ENCODE data around the gene PTCD1.

PTCD1 gene, protein sequence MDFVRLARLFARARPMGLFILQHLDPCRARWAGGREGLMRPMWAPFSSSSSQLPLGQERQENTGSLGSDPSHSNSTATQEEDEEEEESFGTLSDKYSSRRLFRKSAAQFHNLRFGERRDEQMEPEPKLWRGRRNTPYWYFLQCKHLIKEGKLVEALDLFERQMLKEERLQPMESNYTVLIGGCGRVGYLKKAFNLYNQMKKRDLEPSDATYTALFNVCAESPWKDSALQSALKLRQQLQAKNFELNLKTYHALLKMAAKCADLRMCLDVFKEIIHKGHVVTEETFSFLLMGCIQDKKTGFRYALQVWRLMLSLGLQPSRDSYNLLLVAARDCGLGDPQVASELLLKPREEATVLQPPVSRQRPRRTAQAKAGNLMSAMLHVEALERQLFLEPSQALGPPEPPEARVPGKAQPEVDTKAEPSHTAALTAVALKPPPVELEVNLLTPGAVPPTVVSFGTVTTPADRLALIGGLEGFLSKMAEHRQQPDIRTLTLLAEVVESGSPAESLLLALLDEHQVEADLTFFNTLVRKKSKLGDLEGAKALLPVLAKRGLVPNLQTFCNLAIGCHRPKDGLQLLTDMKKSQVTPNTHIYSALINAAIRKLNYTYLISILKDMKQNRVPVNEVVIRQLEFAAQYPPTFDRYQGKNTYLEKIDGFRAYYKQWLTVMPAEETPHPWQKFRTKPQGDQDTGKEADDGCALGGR
- 4.5 to 6.4 (median 5.6) reads per million in 3 donors for total RNA-seq

DNA sequence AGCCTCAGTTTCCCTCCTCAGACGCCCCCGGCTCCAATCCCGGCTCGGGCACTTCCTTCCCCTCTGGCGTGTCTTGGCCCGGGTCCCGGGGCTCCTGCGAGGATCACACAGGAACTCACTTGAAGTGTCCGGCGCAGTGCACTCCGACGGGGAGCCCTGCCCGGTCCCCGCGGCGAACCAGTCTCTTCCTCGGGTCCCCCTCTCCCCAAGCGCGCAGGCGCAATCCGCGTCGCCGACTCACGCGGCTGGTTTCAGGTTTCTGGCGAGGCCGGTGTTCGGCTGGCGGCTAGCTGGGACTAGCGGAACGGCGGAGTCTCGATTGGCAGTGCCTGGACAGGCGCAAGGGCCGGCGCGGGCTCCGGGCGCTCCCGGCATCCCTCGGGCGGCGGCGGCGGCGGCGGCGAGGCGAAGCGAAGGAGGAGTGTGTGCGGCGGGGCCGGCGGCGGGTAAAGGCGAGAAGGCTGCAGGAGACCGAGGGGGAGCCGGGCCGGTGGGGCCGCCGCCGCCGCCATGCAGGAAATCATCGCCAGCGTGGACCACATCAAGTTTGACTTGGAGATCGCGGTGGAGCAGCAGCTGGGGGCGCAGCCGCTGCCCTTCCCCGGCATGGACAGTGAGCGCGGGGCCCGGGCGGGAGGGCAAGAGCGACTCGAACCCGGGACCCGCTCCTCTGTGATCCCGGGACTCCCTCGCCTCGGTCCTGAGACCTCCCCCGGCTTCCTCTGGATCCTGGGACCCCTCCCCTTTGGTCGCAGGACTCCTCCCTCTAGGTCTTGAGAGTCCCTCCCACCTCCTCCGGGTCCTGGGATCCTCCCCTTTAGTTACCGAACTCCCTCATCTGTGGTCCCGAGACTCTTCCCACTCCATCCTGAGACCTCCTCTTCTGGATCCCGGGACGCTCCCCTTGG, at the start of gene PTCD1, which contains the start of gene CPSF4:
Gene PTCD1 (minus strand): TSS at position 226 of the 908 bp plus-strand sequence. CDS start 3,556 bp downstream, outside the sequence.
Gene CPSF4 (plus strand): TSS at position 371 of the 908 bp plus-strand sequence. CDS start 140 bp downstream, at position 511.
- no peaks in the 10 kb centered on the region for H3K9me3 ChIP-seq (ENCODE audit: control insufficient read depth, low read length)
- peaks cover 10% of the 10 kb centered on the region for H3K36me3 ChIP-seq (ENCODE audit: control insufficient read depth, insufficient read depth, low read length)
- peak; percentile 73 to 76 (median 74) for DNase-seq
- H3K27ac ChIP-seq (ENCODE audit: insufficient read depth, low read length, poor library complexity, severe bottlenecking) = peak within 1 kb of the TSS; percentile 65
- H3K4me3 ChIP-seq (ENCODE audit: insufficient read depth, low read depth, low read length, poor library complexity, severe bottlenecking) = peak within 1 kb of the TSS; percentile 81
- H3K27me3 ChIP-seq (replicated peaks; ENCODE audit: control insufficient read depth, insufficient read depth, low read length, poor library complexity, severe bottlenecking) = no peaks in the 10 kb centered on the region
- peaks cover 9% of the 10 kb centered on the region for H3K4me1 ChIP-seq (ENCODE audit: control insufficient read depth, insufficient read depth, low read length, poor library complexity, severe bottlenecking)

DNA sequence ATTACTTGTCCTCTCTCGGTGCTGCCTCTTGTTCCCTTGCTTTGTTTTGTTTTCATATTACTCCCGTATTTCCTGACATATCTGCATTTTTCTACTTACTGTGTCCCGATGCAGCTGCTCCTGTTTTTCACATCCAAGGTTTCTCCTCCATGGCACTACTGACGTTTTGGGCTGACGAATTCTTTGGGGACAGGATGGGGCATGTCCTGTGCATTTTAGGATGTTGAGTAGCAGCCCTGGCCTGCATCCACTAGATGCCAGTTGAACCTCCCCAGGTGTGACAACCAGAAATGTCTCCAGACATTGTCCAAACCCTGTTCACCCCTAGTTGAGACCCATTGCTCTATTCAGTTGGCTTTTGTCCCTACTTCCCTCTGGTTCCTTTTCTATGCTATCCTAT, 46.5 kb upstream of the PTCD1 start:
- no peak for DNase-seq
- no peaks in the 10 kb centered on the region for H3K27me3 ChIP-seq (replicated peaks; ENCODE audit: control insufficient read depth, insufficient read depth, low read length, poor library complexity, severe bottlenecking)
- no peaks in the 10 kb centered on the region for H3K9me3 ChIP-seq (ENCODE audit: control insufficient read depth, low read length)
- H3K36me3 ChIP-seq (ENCODE audit: control insufficient read depth, insufficient read depth, low read length) = no peaks in the 10 kb centered on the region
- no peak overlapping the region for H3K4me3 ChIP-seq (ENCODE audit: insufficient read depth, low read depth, low read length, poor library complexity, severe bottlenecking)
- H3K27ac ChIP-seq (ENCODE audit: insufficient read depth, low read length, poor library complexity, severe bottlenecking) = no peak overlapping the region
- no peaks in the 10 kb centered on the region for H3K4me1 ChIP-seq (ENCODE audit: control insufficient read depth, insufficient read depth, low read length, poor library complexity, severe bottlenecking)

DNA sequence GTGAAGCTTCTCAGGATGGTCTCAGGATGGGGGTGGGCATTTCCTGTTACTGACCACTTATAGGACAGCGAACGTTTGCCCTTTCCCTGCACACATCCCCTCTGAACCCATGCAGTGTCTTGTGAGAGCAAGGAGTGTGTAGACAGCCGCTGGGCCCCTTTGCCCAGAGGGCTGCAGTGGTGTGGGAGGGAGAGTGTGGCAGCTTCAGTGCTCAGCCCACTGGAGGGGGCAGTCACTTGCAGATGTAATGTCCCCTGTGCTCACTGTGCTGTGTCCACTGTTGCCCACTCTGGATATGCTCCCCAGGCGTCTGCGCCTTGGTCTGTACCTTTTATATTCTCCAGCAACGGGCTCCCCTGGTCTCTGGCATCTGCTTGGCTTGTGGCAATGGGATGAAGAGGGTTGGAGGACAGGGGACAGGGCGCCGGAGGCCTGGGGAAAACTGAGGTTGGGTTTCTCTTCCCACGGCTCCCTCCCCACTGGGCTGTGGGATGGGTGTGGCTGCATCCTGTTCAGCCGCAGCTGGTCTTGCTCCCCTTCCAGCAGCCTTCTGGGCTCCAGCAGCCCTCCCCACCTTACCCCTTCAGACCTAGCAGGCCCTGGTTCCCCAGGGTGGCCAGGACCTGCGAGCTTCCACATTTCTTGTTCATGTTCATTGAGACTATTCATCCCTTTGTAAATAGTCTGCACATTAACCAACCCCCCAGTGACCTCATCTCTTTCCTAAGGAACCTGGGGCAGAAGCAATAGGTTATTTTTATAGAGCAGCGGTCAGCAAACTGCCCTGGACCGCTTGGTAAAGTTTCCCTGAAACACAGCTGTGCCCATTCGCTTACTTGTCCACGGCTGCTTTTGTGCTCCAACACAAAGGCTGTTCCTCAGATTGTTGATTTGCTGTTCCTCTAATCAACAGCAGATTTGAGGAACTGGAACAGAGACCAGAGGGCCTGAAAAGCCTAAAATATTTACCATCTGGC, 40.2 kb upstream of the PTCD1 start:
- no peak for DNase-seq
- Histone ChIP-seq H3K4me1 (ENCODE audit: control insufficient read depth, insufficient read depth, low read length, poor library complexity, severe bottlenecking) (peaks cover 14% of the 10 kb centered on the region), H3K9me3 (ENCODE audit: control insufficient read depth, low read length) (no peaks in the 10 kb centered on the region), H3K27me3 (replicated peaks; ENCODE audit: control insufficient read depth, insufficient read depth, low read length, poor library complexity, severe bottlenecking) (no peaks in the 10 kb centered on the region), H3K27ac (ENCODE audit: insufficient read depth, low read length, poor library complexity, severe bottlenecking) (no peak overlapping the region), H3K4me3 (ENCODE audit: insufficient read depth, low read depth, low read length, poor library complexity, severe bottlenecking) (no peak overlapping the region), H3K36me3 (ENCODE audit: control insufficient read depth, insufficient read depth, low read length) (no peaks in the 10 kb centered on the region)

DNA sequence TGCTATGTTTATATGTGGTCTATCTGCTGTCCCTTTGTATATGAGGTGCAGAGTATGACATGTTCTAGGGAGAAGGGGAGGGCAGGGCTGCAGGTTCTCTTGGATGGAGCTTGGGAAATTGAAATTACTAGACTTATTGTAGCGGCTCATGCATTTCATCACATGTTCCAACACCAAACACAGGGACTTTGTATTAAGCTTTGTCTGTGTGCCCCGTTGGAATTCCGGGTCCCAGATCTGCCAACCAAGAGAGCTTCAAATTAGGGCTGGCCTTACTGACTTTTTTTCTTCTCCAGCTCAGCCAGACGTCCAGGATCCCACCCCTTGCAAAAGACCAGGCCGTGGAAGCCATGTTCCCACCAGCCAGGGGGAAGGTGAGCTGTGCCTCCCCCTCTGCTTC, 37.5 kb upstream of the PTCD1 start:
- no peaks in the 10 kb centered on the region for H3K36me3 ChIP-seq (ENCODE audit: control insufficient read depth, insufficient read depth, low read length)
- H3K27ac ChIP-seq (ENCODE audit: insufficient read depth, low read length, poor library complexity, severe bottlenecking) = no peak overlapping the region
- peaks cover 14% of the 10 kb centered on the region for H3K4me1 ChIP-seq (ENCODE audit: control insufficient read depth, insufficient read depth, low read length, poor library complexity, severe bottlenecking)
- no peak for DNase-seq
- no peaks in the 10 kb centered on the region for H3K27me3 ChIP-seq (replicated peaks; ENCODE audit: control insufficient read depth, insufficient read depth, low read length, poor library complexity, severe bottlenecking)
- H3K4me3 ChIP-seq (ENCODE audit: insufficient read depth, low read depth, low read length, poor library complexity, severe bottlenecking) = no peak overlapping the region
- H3K9me3 ChIP-seq (ENCODE audit: control insufficient read depth, low read length) = no peaks in the 10 kb centered on the region

DNA sequence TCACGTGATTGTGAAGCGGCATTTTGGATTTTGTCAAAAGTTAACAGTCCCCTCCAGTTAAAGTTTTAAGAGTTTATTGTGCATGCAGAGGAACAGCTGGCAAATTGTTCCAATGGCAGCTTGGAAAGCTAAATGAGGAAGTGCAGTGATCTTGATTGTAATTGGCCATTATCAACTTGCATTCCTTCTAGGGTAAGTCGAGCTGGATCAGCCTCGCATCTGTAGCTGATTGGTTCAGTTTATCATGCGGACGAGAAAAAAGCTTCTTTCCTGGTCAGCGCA, 34.7 kb upstream of the PTCD1 start:
- DNase-seq = no peak
- Histone ChIP-seq H3K9me3 (ENCODE audit: control insufficient read depth, low read length) (no peaks in the 10 kb centered on the region), H3K4me1 (ENCODE audit: control insufficient read depth, insufficient read depth, low read length, poor library complexity, severe bottlenecking) (peaks cover 3% of the 10 kb centered on the region)

DNA sequence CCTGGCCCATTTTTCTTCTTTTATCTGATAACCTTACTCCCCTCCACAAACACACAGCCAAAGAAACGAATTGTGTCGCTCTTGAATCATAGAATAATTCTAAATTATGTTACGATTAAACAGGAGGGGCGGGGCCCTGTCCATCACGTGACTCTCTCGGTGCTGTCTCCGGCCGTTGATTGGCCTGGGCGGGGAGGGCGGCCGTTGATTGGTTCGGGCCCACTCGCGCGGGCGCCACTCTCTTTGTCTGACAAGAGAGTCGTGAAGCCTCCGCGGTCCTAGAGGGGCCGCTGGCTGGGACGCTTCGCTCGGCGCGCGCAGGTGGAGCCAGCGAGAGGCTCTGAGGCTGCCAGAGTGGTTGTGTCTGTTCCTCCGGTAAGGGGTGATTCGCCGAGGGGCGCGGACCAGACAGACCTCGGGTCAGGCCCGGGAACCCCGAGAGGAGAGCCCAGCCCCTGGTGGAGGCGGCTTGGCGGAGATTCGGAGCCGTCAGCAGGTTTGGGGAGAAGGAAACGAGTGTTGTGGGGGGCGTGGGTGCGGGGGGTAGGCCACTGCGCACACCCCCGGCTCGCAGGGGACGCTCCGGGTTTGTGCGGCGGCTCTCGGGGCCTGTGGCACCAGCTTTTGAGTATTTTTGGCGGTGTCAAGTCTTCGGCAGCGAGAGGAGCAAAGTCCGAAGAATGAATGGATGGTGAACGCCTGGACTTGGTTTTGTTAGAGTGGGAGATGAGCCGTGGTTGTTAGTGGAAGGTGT, 34.1 kb upstream of the PTCD1 start, which contains the start of gene ZNF789:
Gene ZNF789 (plus strand): TSS at position 330 of the 754 bp plus-strand sequence. CDS start 3,567 bp downstream, outside the sequence.
- H3K4me3 ChIP-seq (ENCODE audit: insufficient read depth, low read depth, low read length, poor library complexity, severe bottlenecking) = peak within 1 kb of the TSS; percentile 84
- no peaks in the 10 kb centered on the region for H3K4me1 ChIP-seq (ENCODE audit: control insufficient read depth, insufficient read depth, low read length, poor library complexity, severe bottlenecking)
- DNase-seq = peak; percentile 92 to 98 (median 97)
- no peaks in the 10 kb centered on the region for H3K36me3 ChIP-seq (ENCODE audit: control insufficient read depth, insufficient read depth, low read length)
- no peaks in the 10 kb centered on the region for H3K27me3 ChIP-seq (replicated peaks; ENCODE audit: control insufficient read depth, insufficient read depth, low read length, poor library complexity, severe bottlenecking)
- H3K9me3 ChIP-seq (ENCODE audit: control insufficient read depth, low read length) = no peaks in the 10 kb centered on the region
- H3K27ac ChIP-seq (ENCODE audit: insufficient read depth, low read length, poor library complexity, severe bottlenecking) = peak within 1 kb of the TSS; percentile 73

More for the DNA sequence above, 34.7 kb upstream of the PTCD1 start:
- H3K27me3 ChIP-seq (replicated peaks; ENCODE audit: control insufficient read depth, insufficient read depth, low read length, poor library complexity, severe bottlenecking) = no peaks in the 10 kb centered on the region
- peak overlapping the region; percentile 73 for H3K27ac ChIP-seq (ENCODE audit: insufficient read depth, low read length, poor library complexity, severe bottlenecking)
- H3K4me3 ChIP-seq (ENCODE audit: insufficient read depth, low read depth, low read length, poor library complexity, severe bottlenecking) = peak overlapping the region; percentile 84
- H3K36me3 ChIP-seq (ENCODE audit: control insufficient read depth, insufficient read depth, low read length) = no peaks in the 10 kb centered on the region

DNA sequence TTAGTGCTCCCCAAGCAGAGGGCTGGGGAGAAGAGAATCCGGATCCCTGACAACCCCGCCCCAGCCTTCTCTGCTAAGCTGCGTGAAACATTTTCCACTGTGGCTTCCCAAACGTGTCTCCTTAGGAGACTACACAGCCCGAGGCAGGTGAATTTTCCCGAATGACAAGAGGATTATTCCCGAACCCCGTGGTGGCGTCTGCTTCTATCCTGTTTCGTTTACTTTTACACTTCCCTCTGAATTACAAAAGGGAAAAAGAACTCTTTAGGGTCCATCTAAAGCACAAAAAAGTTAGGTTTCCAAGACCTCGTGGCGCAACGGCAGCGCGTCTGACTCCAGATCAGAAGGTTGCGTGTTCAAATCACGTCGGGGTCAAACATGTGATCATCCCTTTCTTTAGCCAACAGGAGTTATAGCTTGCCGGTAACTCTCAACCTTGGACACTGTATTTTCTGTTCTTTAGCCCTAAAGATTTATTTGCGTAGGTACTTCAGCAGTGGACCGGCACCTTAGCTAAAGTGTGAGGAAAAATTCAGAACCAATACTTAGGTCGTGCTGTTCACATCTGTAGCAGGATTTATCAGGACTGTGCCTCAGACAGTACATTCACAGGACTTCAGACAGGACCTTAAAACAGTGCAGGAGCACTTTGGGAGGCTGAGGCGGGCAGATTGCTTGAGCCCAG, 30.9 kb upstream of the PTCD1 start:
- Histone ChIP-seq H3K4me1 (ENCODE audit: control insufficient read depth, insufficient read depth, low read length, poor library complexity, severe bottlenecking) (peaks cover 17% of the 10 kb centered on the region), H3K4me3 (ENCODE audit: insufficient read depth, low read depth, low read length, poor library complexity, severe bottlenecking) (no peak overlapping the region), H3K9me3 (ENCODE audit: control insufficient read depth, low read length) (no peaks in the 10 kb centered on the region), H3K27ac (ENCODE audit: insufficient read depth, low read length, poor library complexity, severe bottlenecking) (no peak overlapping the region), H3K36me3 (ENCODE audit: control insufficient read depth, insufficient read depth, low read length) (no peaks in the 10 kb centered on the region), H3K27me3 (replicated peaks; ENCODE audit: control insufficient read depth, insufficient read depth, low read length, poor library complexity, severe bottlenecking) (no peaks in the 10 kb centered on the region)
- no peak for DNase-seq

DNA sequence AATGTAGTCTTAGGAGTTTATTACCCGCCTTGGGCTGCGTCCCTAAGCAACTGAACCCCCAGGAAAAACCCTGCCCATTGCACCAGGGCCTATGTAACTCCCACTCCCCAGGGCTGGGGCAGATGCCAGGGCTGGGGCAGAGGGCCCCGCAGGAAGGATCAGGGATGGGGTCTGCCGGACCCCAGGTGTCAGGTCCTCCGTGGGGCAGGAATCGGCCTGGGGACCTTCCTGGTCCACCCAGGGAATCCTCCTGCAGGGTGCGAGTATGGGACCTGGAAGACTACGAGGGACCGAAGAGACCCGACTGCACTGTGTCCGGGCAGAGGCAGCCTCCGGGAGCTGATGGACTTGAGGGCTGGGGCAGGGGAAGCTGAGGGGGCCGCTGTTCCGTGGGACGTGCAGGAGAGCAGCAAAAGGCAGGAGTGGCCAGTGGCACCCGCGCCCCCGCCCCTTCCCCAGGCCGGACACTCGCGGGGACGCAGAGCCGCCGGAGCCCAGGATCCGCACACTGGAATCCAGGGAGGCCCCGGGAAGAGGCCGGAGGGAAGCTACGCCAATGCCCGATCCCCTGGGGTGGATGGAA, 29.8 kb upstream of the PTCD1 start:
- Histone ChIP-seq H3K27ac (ENCODE audit: insufficient read depth, low read length, poor library complexity, severe bottlenecking) (no peak overlapping the region), H3K4me3 (ENCODE audit: insufficient read depth, low read depth, low read length, poor library complexity, severe bottlenecking) (no peak overlapping the region), H3K9me3 (ENCODE audit: control insufficient read depth, low read length) (no peaks in the 10 kb centered on the region), H3K4me1 (ENCODE audit: control insufficient read depth, insufficient read depth, low read length, poor library complexity, severe bottlenecking) (peaks cover 17% of the 10 kb centered on the region), H3K27me3 (replicated peaks; ENCODE audit: control insufficient read depth, insufficient read depth, low read length, poor library complexity, severe bottlenecking) (no peaks in the 10 kb centered on the region), H3K36me3 (ENCODE audit: control insufficient read depth, insufficient read depth, low read length) (peaks cover 4% of the 10 kb centered on the region)
- no peak for DNase-seq
